GM19328 (cell line): ENCODE results near the gene FAM47E.

Experiments
- ATAC-seq: cut with Tn5 transposase; IDR thresholded peaks from one replicate; pipeline ENCODE4 v1.9.1; 2021; ENCODE audit warnings: mild to moderate bottlenecking, moderate library complexity; ENCODE audit not compliant: unreplicated experiment

The FAM47E gene

DNA sequence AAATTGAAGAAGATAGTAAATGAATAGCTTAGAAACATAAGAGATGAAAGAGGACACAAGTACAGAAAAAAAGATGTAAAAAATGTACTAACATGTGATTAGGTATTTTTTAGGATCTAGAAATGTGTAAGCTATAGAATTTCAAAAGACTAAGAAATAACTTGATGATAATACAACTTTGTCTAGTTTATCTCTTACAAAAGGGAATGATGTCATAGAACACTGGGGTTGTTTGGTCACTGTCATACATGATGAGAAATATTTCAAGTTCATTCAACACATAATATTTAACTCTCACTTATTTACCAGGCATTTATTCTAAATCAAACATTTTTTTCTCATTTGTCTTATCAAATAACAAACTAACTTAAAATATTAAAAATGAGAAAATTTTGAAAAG, 73.6 kb downstream of the FAM47E start:
- no peak for ATAC-seq

DNA sequence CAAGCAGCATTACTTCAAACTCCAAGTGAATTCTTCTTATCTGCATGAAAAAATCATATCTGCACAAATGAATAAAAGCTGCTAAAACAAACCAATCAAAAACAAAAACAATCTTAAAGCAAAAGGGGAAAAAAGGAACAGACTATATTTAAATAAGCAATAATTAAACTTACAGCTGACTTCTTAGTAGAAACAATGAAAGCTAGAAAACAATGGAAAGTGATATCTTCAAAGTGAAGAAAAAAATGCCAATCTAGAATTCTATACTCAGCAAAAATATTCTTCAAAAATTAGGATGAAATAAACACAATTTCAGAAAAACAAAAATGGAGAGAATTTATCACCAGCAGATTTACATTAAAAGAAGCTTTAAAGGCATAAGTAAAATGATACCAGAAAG, 75.0 kb downstream of the FAM47E start:
- no peak for ATAC-seq
